ENCODE results near the gene PIP5KL1.

DNA sequence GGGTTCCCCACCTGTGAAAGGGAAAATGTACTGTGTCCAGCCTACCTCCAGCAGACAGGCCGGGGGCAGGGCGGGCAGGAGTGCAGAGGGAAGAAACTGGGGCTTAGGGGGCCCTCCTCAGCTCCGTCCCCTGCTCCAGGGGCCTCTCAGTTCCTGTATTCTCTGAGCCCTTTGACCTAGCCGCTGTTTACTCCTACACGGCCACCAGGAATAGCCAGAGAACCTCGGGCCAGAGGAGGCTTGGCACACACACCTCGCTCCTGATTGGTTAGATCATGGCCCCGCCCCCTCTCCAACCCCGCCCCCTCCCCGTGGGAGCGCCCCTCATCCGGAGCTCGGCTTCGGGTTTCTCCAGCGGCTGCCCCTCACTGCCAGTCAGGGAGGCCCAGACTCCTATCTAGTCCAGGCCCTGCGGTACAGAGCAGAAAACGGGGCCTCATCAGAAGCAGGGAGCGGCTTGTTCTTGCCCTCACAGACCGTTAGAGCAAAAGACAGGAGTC is 33.3 kb downstream of the PIP5KL1 start:
- TF ChIP-seq CTCF (IDR thresholded peaks at IDR 0.05) (no peak), POLR2A (IDR thresholded peaks at IDR 0.05) (peak; percentile 48)
